ENCODE data around the gene SH3RF1.
A peak's percentile ranks its signal among the peaks of the same experiment; 100 is the strongest.

Gene SH3RF1
- 0 to 0.90 (median 0.17) reads per million in 9 experiments for total RNA-seq

DNA sequence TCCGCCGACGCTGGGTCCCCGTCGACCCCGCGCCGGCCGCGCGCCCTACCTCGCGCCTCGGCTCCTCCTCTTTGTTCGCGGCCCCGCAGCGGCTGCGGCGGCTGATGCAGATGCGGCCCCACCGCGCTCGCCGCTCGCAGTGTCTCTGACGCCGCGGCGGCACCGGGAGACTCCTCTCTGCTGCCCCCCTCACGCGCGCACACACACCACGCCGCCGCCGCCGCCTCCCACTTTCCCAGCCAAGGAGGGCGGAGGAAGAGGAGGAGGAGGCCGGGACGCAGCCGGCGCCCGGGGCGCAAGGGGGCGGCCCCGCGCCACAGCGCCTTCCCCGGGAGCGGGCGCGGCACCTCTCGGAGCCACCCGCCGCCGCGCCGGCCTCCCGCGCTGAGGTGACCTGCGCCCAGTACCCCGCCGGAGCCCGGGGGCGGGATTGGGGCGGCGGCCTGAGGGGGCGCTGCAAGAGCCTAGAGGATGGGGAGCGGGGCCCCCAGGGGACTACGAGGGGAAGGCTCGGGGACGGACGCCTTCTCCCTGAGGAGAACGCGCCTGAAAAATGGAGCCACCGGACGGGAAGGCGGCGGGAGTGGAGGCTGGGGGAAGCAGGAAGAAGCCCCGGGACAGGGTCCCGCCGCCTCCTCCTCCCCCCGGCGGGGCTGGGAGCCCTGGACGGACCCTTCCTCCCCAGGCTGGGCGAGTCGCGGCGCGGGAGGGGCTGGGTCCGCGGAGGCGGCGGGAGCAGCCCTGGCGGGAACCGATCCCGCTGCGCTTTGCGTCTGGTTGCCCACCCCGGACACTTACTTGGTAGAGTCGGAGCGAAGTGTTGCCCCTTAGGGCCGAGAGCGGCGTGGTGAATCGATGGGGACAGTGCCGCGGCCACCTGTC is at the start of gene SH3RF1:
SH3RF1 (minus strand) TSS at position 147 of the 882 bp plus-strand sequence. CDS start 1,744 bp downstream, outside the sequence.
- Mint-ChIP-seq H3K27ac (no peak within 1 kb of the TSS), H3K9me3 (no peaks in the 10 kb centered on the region), H3K4me1 (ENCODE audit: low read depth in 2 of 2) (peaks cover 2 to 5% of the 10 kb centered on the region in 2 donors), H3K4me3 (peak within 1 kb of the TSS; percentile 64 to 69), H3K36me3 (ENCODE audit: insufficient read depth) (peaks cover 4% of the 10 kb centered on the region), H3K27me3 (peaks cover 55 to 74% of the 10 kb centered on the region in 2 donors)
- peak; percentile 65 for ATAC-seq (replicated peaks)
- no peak for DNase-seq

- Mint-ChIP-seq H3K27me3 (peaks cover 51 to 55% of the 10 kb centered on the region in 2 donors), H3K4me1 (ENCODE audit: low read depth in 2 of 2) (no peaks in the 10 kb centered on the region), H3K9me3 (no peaks in the 10 kb centered on the region), H3K27ac (no peak overlapping the region), H3K36me3 (ENCODE audit: insufficient read depth) (no peaks in the 10 kb centered on the region), H3K4me3 (no peak overlapping the region)
- DNase-seq: no peak
- ATAC-seq (replicated peaks): no peak
Measured at GRCh38 chr4:169315530-169316343, 45.0 kb upstream of the SH3RF1 start.

GRCh38 chr4:169314906-169315305 is 44.1 kb upstream of the SH3RF1 start:
- no peaks in the 10 kb centered on the region for H3K9me3 Mint-ChIP-seq
- no peaks in the 10 kb centered on the region for H3K36me3 Mint-ChIP-seq (ENCODE audit: insufficient read depth)
- ATAC-seq (replicated peaks): no peak
- no peak overlapping the region for H3K27ac Mint-ChIP-seq
- no peak overlapping the region for H3K4me3 Mint-ChIP-seq
- H3K4me1 Mint-ChIP-seq (ENCODE audit: low read depth in 2 of 2): no peaks in the 10 kb centered on the region
- H3K27me3 Mint-ChIP-seq: peaks cover 49 to 51% of the 10 kb centered on the region in 2 donors
- no peak for DNase-seq

DNA sequence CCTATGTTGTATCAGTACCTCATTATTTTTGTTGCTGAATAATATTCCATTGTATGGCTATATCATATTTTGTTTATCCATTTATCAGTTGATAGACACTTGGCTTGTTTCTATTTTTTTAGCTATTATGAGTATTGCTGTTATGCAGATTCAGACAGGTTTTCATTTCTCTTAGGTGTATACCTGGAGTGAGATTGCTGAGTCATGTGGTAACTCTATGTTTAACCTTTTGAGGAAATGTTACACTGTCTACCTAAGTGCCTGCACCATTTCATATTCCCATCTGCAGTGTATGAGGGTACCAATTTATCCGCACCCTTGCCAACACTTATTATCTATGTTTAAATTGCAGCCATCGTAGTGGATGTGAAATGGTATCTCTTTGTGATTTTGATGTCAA is 43.0 kb upstream of the SH3RF1 start:
- DNase-seq: no peak
- H3K9me3 Mint-ChIP-seq: no peaks in the 10 kb centered on the region
- no peak overlapping the region for H3K4me3 Mint-ChIP-seq
- no peak overlapping the region for H3K27ac Mint-ChIP-seq
- no peaks in the 10 kb centered on the region for H3K4me1 Mint-ChIP-seq (ENCODE audit: low read depth in 2 of 2)
- no peak for ATAC-seq (replicated peaks)
- peaks cover 45 to 51% of the 10 kb centered on the region in 2 donors for H3K27me3 Mint-ChIP-seq
- no peaks in the 10 kb centered on the region for H3K36me3 Mint-ChIP-seq (ENCODE audit: insufficient read depth)

GRCh38 chr4:169312690-169313422 is 42.1 kb upstream of the SH3RF1 start:
- H3K36me3 Mint-ChIP-seq (ENCODE audit: insufficient read depth): no peaks in the 10 kb centered on the region
- DNase-seq (no peak), ATAC-seq (replicated peaks) (no peak)
- no peak overlapping the region for H3K27ac Mint-ChIP-seq
- H3K4me3 Mint-ChIP-seq: no peak overlapping the region
- H3K9me3 Mint-ChIP-seq: no peaks in the 10 kb centered on the region
- H3K4me1 Mint-ChIP-seq (ENCODE audit: low read depth in 2 of 2): no peaks in the 10 kb centered on the region
- H3K27me3 Mint-ChIP-seq: peaks cover 39 to 43% of the 10 kb centered on the region in 2 donors

DNA sequence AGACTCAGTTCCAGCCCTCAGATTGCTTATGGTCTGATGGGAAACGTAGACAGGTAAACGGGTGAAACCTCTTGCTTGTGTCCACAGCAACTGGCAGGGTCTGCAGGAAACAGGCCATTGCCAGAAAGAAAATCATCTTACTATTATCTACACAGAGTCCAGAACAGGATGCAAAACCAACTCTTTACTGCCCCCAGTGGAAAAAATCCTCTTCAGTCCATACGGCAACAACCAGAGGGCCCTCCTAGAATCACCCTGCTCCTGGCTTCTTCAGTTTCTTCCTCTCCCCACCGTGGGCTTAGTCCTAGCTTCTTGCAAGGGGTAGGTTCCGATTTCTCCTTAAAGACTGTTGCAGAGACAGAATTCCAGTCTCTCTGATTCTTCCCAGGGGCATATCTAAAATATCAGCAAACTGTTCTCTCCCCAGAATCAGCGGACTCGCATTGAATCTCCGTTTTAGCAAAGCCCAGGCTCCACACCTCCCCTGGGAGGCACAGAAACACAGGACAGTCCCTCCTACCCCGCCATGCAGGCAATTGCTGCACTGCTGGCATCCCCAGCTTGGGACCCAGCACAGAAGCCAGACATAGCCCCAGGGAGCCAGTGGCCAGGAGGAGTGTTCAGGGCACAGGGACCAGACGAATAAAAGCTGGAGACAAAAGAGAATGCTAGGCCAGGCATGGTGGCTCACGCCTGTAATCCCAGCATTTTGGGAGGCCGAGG is 41.0 kb upstream of the SH3RF1 start:
- DNase-seq: no peak
- no peak overlapping the region for H3K27ac Mint-ChIP-seq
- H3K9me3 Mint-ChIP-seq: no peaks in the 10 kb centered on the region
- ATAC-seq (replicated peaks): peak; percentile 27
- no peak overlapping the region for H3K4me3 Mint-ChIP-seq
- H3K4me1 Mint-ChIP-seq (ENCODE audit: low read depth in 2 of 2): no peaks in the 10 kb centered on the region
- peaks cover 30 to 32% of the 10 kb centered on the region in 2 donors for H3K27me3 Mint-ChIP-seq
- no peaks in the 10 kb centered on the region for H3K36me3 Mint-ChIP-seq (ENCODE audit: insufficient read depth)

DNA sequence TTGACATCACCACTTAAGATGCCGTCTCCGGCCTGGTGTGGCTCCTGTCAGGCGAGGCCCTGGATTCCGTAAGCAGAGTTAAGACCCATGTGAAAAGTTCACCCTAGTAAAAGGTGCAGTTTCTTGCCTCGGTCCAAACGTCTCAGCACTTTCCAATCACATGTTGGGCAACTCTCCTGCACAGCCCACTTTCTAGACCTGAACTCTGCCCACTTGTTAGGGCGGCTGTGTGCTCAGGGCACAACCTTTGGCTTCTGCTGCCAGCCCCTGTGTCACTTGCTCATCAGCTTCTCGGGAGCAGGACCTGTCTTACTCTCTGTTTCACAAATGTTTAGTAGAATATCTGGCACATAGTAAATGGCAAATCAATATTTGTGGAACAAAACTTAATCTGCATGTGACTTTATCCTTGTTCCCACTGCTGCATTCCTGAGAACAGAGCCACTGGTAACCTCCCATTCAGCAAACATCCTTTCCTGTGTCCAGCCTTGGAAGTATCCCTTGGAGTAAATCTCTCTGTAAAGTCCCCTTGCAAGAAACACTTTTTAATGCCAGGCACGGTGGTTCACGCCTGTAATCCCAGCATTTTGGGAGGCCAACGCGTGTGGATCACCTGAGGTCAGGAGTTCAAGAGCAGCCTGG is 38.7 kb upstream of the SH3RF1 start:
- Mint-ChIP-seq H3K4me3 (no peak overlapping the region), H3K36me3 (ENCODE audit: insufficient read depth) (no peaks in the 10 kb centered on the region), H3K9me3 (no peaks in the 10 kb centered on the region), H3K4me1 (ENCODE audit: low read depth in 2 of 2) (no peaks in the 10 kb centered on the region), H3K27ac (no peak overlapping the region), H3K27me3 (peaks cover 19 to 23% of the 10 kb centered on the region in 2 donors)
- ATAC-seq (replicated peaks) (no peak), DNase-seq (no peak)

- DNase-seq: no peak
- Mint-ChIP-seq H3K4me1 (ENCODE audit: low read depth in 2 of 2) (no peaks in the 10 kb centered on the region), H3K36me3 (ENCODE audit: insufficient read depth) (no peaks in the 10 kb centered on the region), H3K9me3 (no peaks in the 10 kb centered on the region), H3K27ac (no peak overlapping the region), H3K27me3 (peaks cover 2 to 10% of the 10 kb centered on the region in 2 donors), H3K4me3 (no peak overlapping the region)
- no peak for ATAC-seq (replicated peaks)
Measured at GRCh38 chr4:169307576-169307975, 36.8 kb upstream of the SH3RF1 start.

DNA sequence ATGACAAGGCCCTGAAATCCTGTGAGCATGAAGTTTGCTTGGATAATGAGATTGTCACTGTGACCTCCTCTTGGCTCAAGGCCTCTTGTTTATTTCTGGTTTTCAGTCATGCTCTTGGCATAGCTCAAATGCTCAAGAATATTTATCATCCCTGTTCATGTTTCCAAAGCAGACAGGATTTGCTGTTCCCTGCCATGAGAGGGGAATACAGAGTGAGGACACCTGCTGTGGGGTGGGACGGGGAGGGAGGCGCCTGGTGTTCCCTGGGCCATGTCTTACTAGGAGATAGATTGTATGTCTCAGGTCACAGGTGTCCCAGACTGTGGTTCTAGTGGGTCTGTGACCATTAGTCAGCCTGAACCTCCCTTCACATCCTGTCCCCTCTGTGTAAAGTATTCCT is 34.9 kb upstream of the SH3RF1 start:
- no peak for DNase-seq
- H3K27me3 Mint-ChIP-seq: peaks cover 0 to 5% of the 10 kb centered on the region in 2 donors
- no peaks in the 10 kb centered on the region for H3K9me3 Mint-ChIP-seq

DNA sequence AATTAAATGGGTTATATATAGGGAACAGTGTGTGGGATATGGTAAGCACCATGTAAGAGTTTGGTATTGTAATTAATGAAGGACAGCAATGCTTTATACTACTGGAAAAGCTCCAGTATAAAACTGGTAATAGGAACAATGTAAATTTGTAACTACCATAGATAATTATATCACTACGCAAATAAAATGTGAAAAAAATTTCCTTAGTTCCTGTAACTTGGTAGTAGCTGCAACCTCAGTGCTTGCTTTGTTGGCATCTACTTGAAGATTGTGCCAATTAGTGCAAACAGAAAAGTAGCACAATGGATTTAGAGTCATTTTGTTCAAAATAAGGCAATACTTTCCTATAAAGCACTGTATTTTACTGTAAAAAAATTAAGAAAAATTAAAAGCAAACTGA is 34.4 kb upstream of the SH3RF1 start:
- no peaks in the 10 kb centered on the region for H3K9me3 Mint-ChIP-seq
- DNase-seq (no peak), ATAC-seq (replicated peaks) (no peak)
- H3K4me3 Mint-ChIP-seq: no peak overlapping the region
- no peak overlapping the region for H3K27ac Mint-ChIP-seq
- H3K36me3 Mint-ChIP-seq (ENCODE audit: insufficient read depth): no peaks in the 10 kb centered on the region
- H3K27me3 Mint-ChIP-seq: peaks cover under 1 to 7% of the 10 kb centered on the region in 2 donors
- no peaks in the 10 kb centered on the region for H3K4me1 Mint-ChIP-seq (ENCODE audit: low read depth in 2 of 2)

More for the DNA sequence above, 34.9 kb upstream of the SH3RF1 start:
- no peak overlapping the region for H3K4me3 Mint-ChIP-seq
- no peaks in the 10 kb centered on the region for H3K4me1 Mint-ChIP-seq (ENCODE audit: low read depth in 2 of 2)
- H3K36me3 Mint-ChIP-seq (ENCODE audit: insufficient read depth): no peaks in the 10 kb centered on the region
- H3K27ac Mint-ChIP-seq: no peak overlapping the region
- no peak for ATAC-seq (replicated peaks)

GRCh38 chr4:169295822-169296221 is 25.1 kb upstream of the SH3RF1 start:
- no peak for DNase-seq
- Mint-ChIP-seq H3K27me3 (peaks cover 57 to 67% of the 10 kb centered on the region in 2 donors), H3K9me3 (no peaks in the 10 kb centered on the region), H3K4me1 (ENCODE audit: low read depth in 2 of 2) (no peaks in the 10 kb centered on the region), H3K4me3 (no peak overlapping the region), H3K36me3 (ENCODE audit: insufficient read depth) (peaks cover 4% of the 10 kb centered on the region), H3K27ac (no peak overlapping the region)
- ATAC-seq (replicated peaks): no peak

DNA sequence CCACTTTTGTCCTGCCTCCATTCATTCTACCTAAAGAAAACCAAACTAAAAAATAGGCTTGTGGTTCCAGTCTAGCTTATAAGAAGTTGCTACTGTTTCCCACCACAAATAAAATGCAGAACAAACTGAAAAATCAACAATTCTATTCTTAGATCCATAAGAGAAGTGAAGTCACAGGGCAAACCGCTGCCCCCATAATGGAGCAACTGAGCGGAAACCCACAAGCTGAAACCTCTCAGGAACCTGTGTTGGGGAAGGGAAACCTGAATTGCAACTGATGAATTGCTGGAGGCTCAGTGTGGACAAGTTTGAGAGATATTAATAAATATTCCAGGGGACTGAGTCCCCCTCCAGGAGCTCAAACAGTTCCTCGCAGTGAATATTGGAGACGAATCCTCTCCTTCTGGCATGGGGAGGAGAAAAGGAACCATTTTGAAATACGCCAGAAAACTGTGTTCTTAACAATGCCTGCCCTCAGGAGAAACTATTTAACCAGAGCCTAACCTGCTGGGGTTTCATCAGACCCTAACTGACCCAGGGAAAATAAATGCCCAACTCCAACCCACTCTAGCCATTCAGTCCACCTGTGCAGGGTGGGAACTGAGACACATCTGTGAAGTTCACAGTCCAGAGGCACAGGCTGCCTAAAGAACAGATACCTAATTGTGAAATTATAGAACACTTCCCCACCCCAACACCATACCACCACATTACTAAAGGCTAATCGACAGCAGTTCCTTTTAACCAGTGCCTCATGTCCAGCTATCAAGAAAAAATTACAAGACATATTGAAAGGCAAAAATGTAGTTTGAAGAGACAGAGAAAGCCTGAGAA is 22.8 kb upstream of the SH3RF1 start:
- Mint-ChIP-seq H3K36me3 (ENCODE audit: insufficient read depth) (peaks cover 4% of the 10 kb centered on the region), H3K27ac (no peak overlapping the region), H3K4me1 (ENCODE audit: low read depth in 2 of 2) (no peaks in the 10 kb centered on the region), H3K27me3 (peaks cover 48 to 58% of the 10 kb centered on the region in 2 donors), H3K9me3 (no peaks in the 10 kb centered on the region), H3K4me3 (no peak overlapping the region)
- DNase-seq: no peak
- ATAC-seq (replicated peaks): peak; percentile 22
